H1 (cell line): ENCODE data around the gene ARFRP1. TPM values are rescaled to one million over a fixed set of nuclear protein-coding genes. Genes with fewer than 3 reads are reported as not detected.
A peak's percentile ranks its signal among the peaks of the same experiment; 100 is the strongest.

ENCODE experiments used
- BRCA1 ChIP-seq: IDR thresholded peaks from 2 replicates; pipeline ENCODE4 v1.6.1; 2012; ENCODE audit warnings: low read depth, low read length, improper control_type of control experiment
- CTCF ChIP-seq, 3 experiments: IDR thresholded peaks; 1 replicate in 2 of 3; 2 replicates in 1 of 3; pipeline versions ENCODE4 v1.5.1 to v1.6.1; 2011; ENCODE audit warnings: low read length in 3 of 3, mild to moderate bottlenecking in 3 of 3, inconsistent platforms in 2 of 3, low read depth in 1 of 3, moderate library complexity in 1 of 3; ENCODE audit not compliant: insufficient read depth in 1 of 3; ENCODE audit errors: control extremely low read depth in 1 of 3
- EZH2 ChIP-seq: fragments of 200-600 bp; sonication (generic); IDR thresholded peaks from 2 replicates; pipeline ENCODE4 v1.7.1; 2012; ENCODE audit warnings: low read depth, mild to moderate bottlenecking, moderate library complexity, low read length, inconsistent platforms; ENCODE audit not compliant: severe bottlenecking
- GABPA ChIP-seq: IDR thresholded peaks from 2 replicates; pipeline ENCODE4 v1.6.1; 2011; ENCODE audit warnings: mild to moderate bottlenecking, low read length, moderate library complexity, borderline replicate concordance; ENCODE audit not compliant: insufficient read depth
- JUN ChIP-seq: IDR thresholded peaks from 2 replicates; pipeline ENCODE4 v1.6.1; 2011; ENCODE audit warnings: low read depth, mild to moderate bottlenecking, improper control_type of control experiment, low read length
- JUND ChIP-seq: IDR thresholded peaks from 2 replicates; pipeline ENCODE4 v1.6.1; 2011; ENCODE audit warnings: mild to moderate bottlenecking, improper control_type of control experiment, low read length
- NRF1 ChIP-seq: IDR thresholded peaks from 2 replicates; pipeline ENCODE4 v1.6.1; 2011; ENCODE audit warnings: mild to moderate bottlenecking, low read depth, low read length, improper control_type of control experiment
- POLR2A ChIP-seq, 2 experiments: IDR thresholded peaks; 1 replicate in 1 of 2; 2 replicates in 1 of 2; pipeline ENCODE4 v1.6.1; 2011; ENCODE audit warnings: low read depth in 2 of 2, low read length in 2 of 2, mild to moderate bottlenecking in 2 of 2; ENCODE audit errors: control extremely low read depth in 1 of 2
- RAD21 ChIP-seq, 2 experiments: IDR thresholded peaks in 1 of 2; conservative IDR thresholded peaks in 1 of 2; 2 replicates each; pipeline ENCODE4 v1.6.1; 2011; ENCODE audit warnings: low read depth in 2 of 2, low read length in 2 of 2, improper control_type of control experiment in 1 of 2, inconsistent platforms in 1 of 2, mild to moderate bottlenecking in 1 of 2, moderate library complexity in 1 of 2
- SP4 ChIP-seq: IDR thresholded peaks from 2 replicates; pipeline ENCODE4 v1.6.1; 2012; ENCODE audit warnings: low read length, inconsistent platforms
- SRF ChIP-seq: IDR thresholded peaks from 2 replicates; pipeline ENCODE4 v1.6.1; 2011; ENCODE audit warnings: mild to moderate bottlenecking, low read depth, low read length, moderate library complexity
- TBP ChIP-seq: IDR thresholded peaks from 2 replicates; pipeline ENCODE4 v1.6.1; 2011; ENCODE audit warnings: low read depth, low read length, improper control_type of control experiment
- TCF12 ChIP-seq: IDR thresholded peaks from 2 replicates; pipeline ENCODE4 v1.6.1; 2011; ENCODE audit warnings: low read depth, mild to moderate bottlenecking, low read length
- ZNF274 ChIP-seq: IDR thresholded peaks from 2 replicates; pipeline ENCODE4 v1.7.0; 2012; ENCODE audit warnings: low read length, borderline replicate concordance; ENCODE audit errors: extremely low read depth
- polyA plus RNA-seq, 7 experiments: library from polyadenylated mRNA; depleted of rRNA in 3 of 7; stranded (reverse) in 5 of 7; unstranded in 2 of 7; fragments of >200 nt in 5 of 7; fragments of 200-250 nt in 2 of 7; gene quantifications; 1 replicate in 5 of 7; 2 replicates in 1 of 7; 4 replicates in 1 of 7; pipeline versions ENCODE4 v1.2.1 to v1.2.3, GENCODE V29; 2011 to 2013; ENCODE audit warnings: missing spikeins in 2 of 7, mixed read lengths in 2 of 7
- total RNA-seq: library from RNA; stranded (reverse); fragmentation: NEBNext Ultra II Directional; extraction: Animal tissue kit (Norgen Biotek cat#: 25700); gene quantifications from 2 replicates; pipeline ENCODE4 v1.2.1, GENCODE V29; 2021
- TF ChIP-seq, protein P1 (sequence below): IDR thresholded peaks from 2 replicates; pipeline ENCODE4 v1.6.1; 2011; ENCODE audit warnings: low read length, improper control_type of control experiment
- TF ChIP-seq, protein P2 (sequence below): IDR thresholded peaks from 2 replicates; pipeline ENCODE4 v1.6.1; 2012; ENCODE audit warnings: inconsistent platforms
- TF ChIP-seq, protein P3 (sequence below): IDR thresholded peaks from 2 replicates; pipeline ENCODE4 v1.6.1; 2012; ENCODE audit warnings: low read length, inconsistent platforms

ARFRP1 gene
- total and polyA plus RNA-seq, 2 of the 8 experiments (the other 6 are each of a cell fraction or from before 2014, with no cell fraction given): 12.9 to 22.9 TPM

DNA sequence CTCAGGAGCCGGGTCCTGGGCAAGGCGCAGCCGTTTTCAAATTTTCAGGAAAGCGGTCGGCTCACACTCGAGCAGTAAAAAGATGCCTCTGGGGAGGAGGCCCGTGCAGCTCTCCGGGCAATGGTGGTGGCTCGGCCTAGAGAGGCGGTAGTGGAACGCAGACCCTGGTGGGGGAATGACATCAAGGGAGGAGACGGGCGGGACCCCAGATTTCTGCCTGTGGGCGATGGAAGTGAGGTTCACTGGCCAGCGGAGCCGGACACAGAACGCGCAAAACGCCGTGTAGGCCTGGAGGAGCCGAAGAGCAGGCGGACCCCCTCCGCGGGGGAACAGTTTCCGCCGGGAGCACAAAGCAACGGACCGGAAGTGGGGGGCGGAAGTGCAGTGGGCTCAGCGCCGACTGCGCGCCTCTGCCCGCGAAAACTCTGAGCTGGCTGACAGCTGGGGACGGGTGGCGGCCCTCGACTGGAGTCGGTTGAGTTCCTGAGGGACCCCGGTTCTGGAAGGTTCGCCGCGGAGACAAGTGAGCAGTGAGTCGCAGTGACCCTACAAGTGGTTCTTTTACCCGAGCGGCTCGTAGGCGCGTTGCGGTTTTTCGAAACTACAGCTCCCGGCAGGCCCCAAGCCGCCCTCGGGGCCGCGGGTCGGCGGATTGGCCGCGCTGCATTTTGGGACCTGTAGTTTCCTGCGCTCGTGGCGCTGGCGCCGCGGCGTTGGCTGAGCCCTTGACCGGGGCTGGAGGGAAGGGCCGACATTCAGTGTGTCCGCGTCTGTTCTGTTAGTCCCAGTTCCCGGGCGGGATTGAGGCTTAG, 49.6 kb downstream of the ARFRP1 start, which contains the start of gene RTEL1 (continued):
- TF ChIP-seq POLR2A (IDR thresholded peaks at IDR 0.05; ENCODE audit: control extremely low read depth in 1 of 2, low read depth in 2 of 2, low read length in 2 of 2) (peak in 1 of 2 experiments; percentile 47; a peak in 2 of 3 replicates), SP4 (peak; percentile 75), GABPA (peak; percentile 99), NRF1 (no peak), TBP (0 out of 2 replicates have a peak, but pooled peaks have one; percentile 2), JUND (peak; percentile 4; the same call in 1 of the 2 replicates), CTCF (IDR thresholded peaks at IDR 0.05; ENCODE audit: control extremely low read depth in 1 of 3, insufficient read depth in 1 of 3, low read depth in 1 of 3, low read length in 3 of 3) (peak in 1 of 3 experiments; percentile 12; a peak in 1 of 4 replicates), BRCA1 (no peak), EZH2 (no peak), TCF12 (no peak), JUN (no peak), ZNF274 (no peak), RAD21 (IDR thresholded peaks at IDR 0.05 in 1 of 2, conservative IDR thresholded peaks at IDR 0.05 in 1 of 2; ENCODE audit: low read depth in 2 of 2, low read length in 2 of 2) (no peak), SRF (peak; percentile 67)
- TF ChIP-seq, protein P1, sequence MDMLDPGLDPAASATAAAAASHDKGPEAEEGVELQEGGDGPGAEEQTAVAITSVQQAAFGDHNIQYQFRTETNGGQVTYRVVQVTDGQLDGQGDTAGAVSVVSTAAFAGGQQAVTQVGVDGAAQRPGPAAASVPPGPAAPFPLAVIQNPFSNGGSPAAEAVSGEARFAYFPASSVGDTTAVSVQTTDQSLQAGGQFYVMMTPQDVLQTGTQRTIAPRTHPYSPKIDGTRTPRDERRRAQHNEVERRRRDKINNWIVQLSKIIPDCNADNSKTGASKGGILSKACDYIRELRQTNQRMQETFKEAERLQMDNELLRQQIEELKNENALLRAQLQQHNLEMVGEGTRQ: no peak
- TF ChIP-seq, protein P2, sequence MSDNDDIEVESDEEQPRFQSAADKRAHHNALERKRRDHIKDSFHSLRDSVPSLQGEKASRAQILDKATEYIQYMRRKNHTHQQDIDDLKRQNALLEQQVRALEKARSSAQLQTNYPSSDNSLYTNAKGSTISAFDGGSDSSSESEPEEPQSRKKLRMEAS: peak; percentile 53
- TF ChIP-seq, protein P3, sequence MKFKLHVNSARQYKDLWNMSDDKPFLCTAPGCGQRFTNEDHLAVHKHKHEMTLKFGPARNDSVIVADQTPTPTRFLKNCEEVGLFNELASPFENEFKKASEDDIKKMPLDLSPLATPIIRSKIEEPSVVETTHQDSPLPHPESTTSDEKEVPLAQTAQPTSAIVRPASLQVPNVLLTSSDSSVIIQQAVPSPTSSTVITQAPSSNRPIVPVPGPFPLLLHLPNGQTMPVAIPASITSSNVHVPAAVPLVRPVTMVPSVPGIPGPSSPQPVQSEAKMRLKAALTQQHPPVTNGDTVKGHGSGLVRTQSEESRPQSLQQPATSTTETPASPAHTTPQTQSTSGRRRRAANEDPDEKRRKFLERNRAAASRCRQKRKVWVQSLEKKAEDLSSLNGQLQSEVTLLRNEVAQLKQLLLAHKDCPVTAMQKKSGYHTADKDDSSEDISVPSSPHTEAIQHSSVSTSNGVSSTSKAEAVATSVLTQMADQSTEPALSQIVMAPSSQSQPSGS: peak; percentile 36; the same call in 1 of the 2 replicates
